SU-DHL-6 (cell line): ENCODE results near the gene CFAP97D2.

Experiments
- H2AFZ ChIP-seq: fragments of 200-600 bp; sonication (generic); 2 replicates; pipeline ENCODE4 v1.6.1; 2014; ENCODE audit warnings: low read depth, mild to moderate bottlenecking, moderate library complexity, mixed read lengths, antibody characterized with exemption, low read length; ENCODE audit not compliant: severe bottlenecking
- H3F3A ChIP-seq: fragments of 200-600 bp; shearing (Covaris generic); 2 replicates; pipeline ENCODE4 v1.6.0; 2016; ENCODE audit warnings: antibody characterized with exemption, mild to moderate bottlenecking; ENCODE audit not compliant: insufficient read depth
- H3K27ac ChIP-seq: fragments of 200-600 bp; sonication (generic); 2 replicates; pipeline ENCODE4 v1.5.1; 2016; ENCODE audit warnings: low read depth, mild to moderate bottlenecking, low read length, moderate library complexity, mixed read lengths
- H3K27me3 ChIP-seq: fragments of 200-600 bp; sonication (generic), shearing (Covaris generic); 2 replicates; pipeline ENCODE4 v1.6.0; 2014; ENCODE audit warnings: mild to moderate bottlenecking, low read length
- H3K36me3 ChIP-seq: fragments of 200-600 bp; sonication (generic); 2 replicates; pipeline ENCODE4 v1.6.1; 2014; ENCODE audit warnings: mild to moderate bottlenecking, low read length, mixed read lengths
- H3K4me2 ChIP-seq: fragments of 300-600, 200-600 bp; shearing (Covaris generic), sonication (generic); 2 replicates; pipeline ENCODE4 v1.6.0; 2014; ENCODE audit warnings: low read length, low read depth, mild to moderate bottlenecking; ENCODE audit not compliant: poor library complexity, severe bottlenecking
- H3K4me3 ChIP-seq: fragments of 200-600 bp; sonication (generic); 2 replicates; pipeline ENCODE4 v1.5.1; 2014; ENCODE audit warnings: antibody characterized with exemption, low read length, mild to moderate bottlenecking, mixed read lengths; ENCODE audit not compliant: insufficient read depth, poor library complexity, severe bottlenecking
- H3K79me2 ChIP-seq: fragments of 200-600 bp; sonication (generic); 2 replicates; pipeline ENCODE4 v1.6.1; 2014; ENCODE audit warnings: mild to moderate bottlenecking, low read length, moderate library complexity; ENCODE audit not compliant: insufficient read depth
- H3K9ac ChIP-seq: fragments of 200-600 bp; sonication (generic); 2 replicates; pipeline ENCODE4 v1.7.0; 2014; ENCODE audit warnings: mild to moderate bottlenecking, low read length
- H3K9me2 ChIP-seq: fragments of 200-600 bp; sonication (generic); replicated peaks from 2 replicates; pipeline ENCODE4 v1.6.1; 2014; ENCODE audit warnings: low read length; ENCODE audit not compliant: insufficient read depth
- H3K9me3 ChIP-seq: fragments of 200-600 bp; sonication (generic); 2 replicates; pipeline ENCODE4 v1.6.1; 2014; ENCODE audit warnings: low read length, mixed read lengths; ENCODE audit not compliant: insufficient read depth
- H4K20me1 ChIP-seq: fragments of 200-600 bp; sonication (generic); 2 replicates; pipeline ENCODE4 v1.6.1; 2014; ENCODE audit warnings: low read depth, mild to moderate bottlenecking, antibody characterized with exemption, low read length, moderate library complexity, mixed read lengths
- EZH2phosphoT487 ChIP-seq: fragments of 200-600 bp; sonication (generic), shearing (Covaris generic); conservative IDR thresholded peaks from 2 replicates; pipeline ENCODE4 v1.6.1; 2018; ENCODE audit warnings: mild to moderate bottlenecking, antibody characterized with exemption, low read length, moderate library complexity, mixed read lengths
- TF ChIP-seq, protein P1 (sequence below): fragments of 200-600 bp; sonication (generic); IDR thresholded peaks from one replicate; pipeline ENCODE4 v1.5.1; 2017; ENCODE audit warnings: antibody characterized with exemption, mild to moderate bottlenecking, low read length, moderate library complexity; ENCODE audit not compliant: insufficient read depth, poor library complexity, severe bottlenecking

CFAP97D2 gene

DNA sequence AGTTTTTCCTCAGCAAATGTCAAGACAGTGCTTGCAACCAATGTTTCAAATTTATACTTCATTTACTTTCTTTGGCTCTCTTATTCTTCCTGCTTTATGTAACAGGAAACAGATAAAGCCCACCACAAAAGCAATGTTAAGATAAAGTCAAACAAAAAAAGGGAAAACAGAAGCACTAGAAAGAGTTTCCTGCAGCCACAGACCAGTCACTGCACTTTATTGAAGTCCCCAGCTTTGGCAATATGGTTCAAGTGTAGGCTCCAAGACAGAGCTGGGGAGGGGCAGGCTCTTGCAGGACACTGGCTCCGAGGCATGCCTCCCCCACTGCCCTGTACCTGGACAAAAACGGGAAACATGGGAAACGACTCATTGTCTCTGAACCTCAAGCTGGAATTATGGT lies 40.3 kb downstream of the CFAP97D2 start:
- Histone ChIP-seq H3K36me3 (no peaks in the 10 kb centered on the region), H3K4me2 (no peak overlapping the region), H3K9ac (no peak overlapping the region), H2AFZ (no peak overlapping the region), H3K9me3 (no peaks in the 10 kb centered on the region), H3F3A (no peaks in the 10 kb centered on the region), H3K4me3 (no peak overlapping the region), H3K27ac (no peak overlapping the region), H3K79me2 (no peaks in the 10 kb centered on the region), H4K20me1 (no peaks in the 10 kb centered on the region), H3K27me3 (no peaks in the 10 kb centered on the region), H3K9me2 (no peaks in the 10 kb centered on the region)
- TF ChIP-seq EZH2phosphoT487, result no peak
- TF ChIP-seq, protein P1, sequence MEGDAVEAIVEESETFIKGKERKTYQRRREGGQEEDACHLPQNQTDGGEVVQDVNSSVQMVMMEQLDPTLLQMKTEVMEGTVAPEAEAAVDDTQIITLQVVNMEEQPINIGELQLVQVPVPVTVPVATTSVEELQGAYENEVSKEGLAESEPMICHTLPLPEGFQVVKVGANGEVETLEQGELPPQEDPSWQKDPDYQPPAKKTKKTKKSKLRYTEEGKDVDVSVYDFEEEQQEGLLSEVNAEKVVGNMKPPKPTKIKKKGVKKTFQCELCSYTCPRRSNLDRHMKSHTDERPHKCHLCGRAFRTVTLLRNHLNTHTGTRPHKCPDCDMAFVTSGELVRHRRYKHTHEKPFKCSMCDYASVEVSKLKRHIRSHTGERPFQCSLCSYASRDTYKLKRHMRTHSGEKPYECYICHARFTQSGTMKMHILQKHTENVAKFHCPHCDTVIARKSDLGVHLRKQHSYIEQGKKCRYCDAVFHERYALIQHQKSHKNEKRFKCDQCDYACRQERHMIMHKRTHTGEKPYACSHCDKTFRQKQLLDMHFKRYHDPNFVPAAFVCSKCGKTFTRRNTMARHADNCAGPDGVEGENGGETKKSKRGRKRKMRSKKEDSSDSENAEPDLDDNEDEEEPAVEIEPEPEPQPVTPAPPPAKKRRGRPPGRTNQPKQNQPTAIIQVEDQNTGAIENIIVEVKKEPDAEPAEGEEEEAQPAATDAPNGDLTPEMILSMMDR, result no peak

DNA sequence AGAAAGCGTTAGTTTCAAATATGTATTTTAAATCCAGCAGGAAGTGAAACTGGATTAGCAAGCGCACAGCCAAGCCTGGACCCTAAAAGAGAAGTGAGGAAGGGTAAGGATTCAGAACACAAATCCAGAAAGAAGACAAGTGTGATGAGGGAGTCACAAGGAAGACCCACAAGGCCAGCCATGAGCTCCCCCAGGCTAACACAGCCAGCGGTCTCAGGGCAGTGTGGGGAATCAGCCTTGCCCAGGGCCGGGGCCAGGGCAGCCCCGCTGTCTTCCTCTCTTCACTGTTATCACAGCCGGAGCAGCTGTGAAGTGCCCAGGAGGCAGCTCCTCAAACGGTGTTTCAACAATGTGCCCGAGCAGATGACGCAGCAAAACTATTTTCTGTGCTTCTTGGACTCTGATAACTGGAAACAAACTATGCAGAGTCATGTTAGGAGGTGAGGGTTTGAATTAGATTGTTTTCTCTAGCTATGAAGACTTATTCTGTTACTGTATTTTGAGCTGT lies 43.5 kb downstream of the CFAP97D2 start:
- Histone ChIP-seq H3K9me3 (no peaks in the 10 kb centered on the region), H3K4me3 (no peak overlapping the region), H3K27ac (no peak overlapping the region), H3K36me3 (no peaks in the 10 kb centered on the region), H3K27me3 (no peaks in the 10 kb centered on the region), H3K9ac (no peak overlapping the region), H3F3A (no peaks in the 10 kb centered on the region), H2AFZ (no peak overlapping the region), H3K4me2 (no peak overlapping the region), H4K20me1 (no peaks in the 10 kb centered on the region), H3K79me2 (no peaks in the 10 kb centered on the region), H3K9me2 (no peaks in the 10 kb centered on the region)
- TF ChIP-seq, protein P1, result no peak

DNA sequence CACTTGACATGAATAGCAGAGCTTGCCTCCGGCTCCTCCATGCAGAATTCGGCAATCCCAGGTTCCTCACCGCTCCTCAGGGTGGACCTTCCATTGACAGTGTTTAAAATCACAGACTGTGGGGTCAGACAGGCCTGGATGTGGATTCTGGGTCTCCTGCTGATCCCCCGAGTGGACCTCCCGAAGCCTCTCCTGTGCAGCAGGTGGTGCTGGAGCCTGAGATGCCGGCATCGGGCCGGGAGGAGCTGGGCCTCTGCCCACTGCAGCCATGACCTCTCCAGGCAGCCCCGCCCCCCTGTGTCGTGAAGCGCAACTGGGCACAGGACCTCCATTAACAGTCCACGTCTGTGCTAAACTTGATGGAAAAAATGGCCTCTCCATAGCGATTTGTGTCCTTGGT lies 45.1 kb downstream of the CFAP97D2 start:
- no peaks in the 10 kb centered on the region for H3F3A ChIP-seq
- H3K36me3 ChIP-seq, result no peaks in the 10 kb centered on the region
- H3K4me2 ChIP-seq, result no peak overlapping the region
- no peak overlapping the region for H3K9ac ChIP-seq
- H2AFZ ChIP-seq, result no peak overlapping the region
- H3K79me2 ChIP-seq, result no peaks in the 10 kb centered on the region
- H3K4me3 ChIP-seq, result no peak overlapping the region
- H3K9me3 ChIP-seq, result no peaks in the 10 kb centered on the region
- no peaks in the 10 kb centered on the region for H4K20me1 ChIP-seq
- H3K27me3 ChIP-seq, result no peaks in the 10 kb centered on the region
- H3K9me2 ChIP-seq, result no peaks in the 10 kb centered on the region
- no peak overlapping the region for H3K27ac ChIP-seq
- TF ChIP-seq, protein P1, result no peak
- TF ChIP-seq EZH2phosphoT487, result no peak
